ENCODE results near the gene ASPHD2.

DNA sequence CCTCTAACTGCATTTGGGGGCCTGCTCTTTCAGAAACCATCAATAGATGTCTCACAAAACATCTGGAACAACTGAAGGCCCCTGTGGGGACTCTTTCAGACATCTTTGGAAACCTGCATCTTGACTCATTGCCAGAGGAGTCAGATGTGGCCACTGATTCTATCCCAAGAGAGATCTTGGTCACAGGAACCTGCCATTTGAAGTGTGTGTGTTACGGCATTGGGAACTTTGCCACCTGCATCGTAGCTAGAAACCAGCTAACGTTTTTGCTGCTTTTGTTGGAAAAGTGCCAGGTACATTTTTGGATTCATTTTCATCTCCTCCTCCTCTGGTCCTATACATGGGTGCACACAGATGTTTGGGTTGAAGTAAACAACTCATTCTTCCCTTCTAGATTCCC is 58.9 kb downstream of the ASPHD2 start:
- TF ChIP-seq TAF1 (IDR thresholded peaks at IDR 0.05; ENCODE audit: borderline replicate concordance, low read depth, low read length) (no peak), YY1 (IDR thresholded peaks at IDR 0.05; ENCODE audit: low read depth) (no peak), TCF12 (IDR thresholded peaks at IDR 0.05) (no peak), POLR2AphosphoS5 (IDR thresholded peaks at IDR 0.05; ENCODE audit: low read depth, low read length) (no peak)
- TF ChIP-seq, protein P1, sequence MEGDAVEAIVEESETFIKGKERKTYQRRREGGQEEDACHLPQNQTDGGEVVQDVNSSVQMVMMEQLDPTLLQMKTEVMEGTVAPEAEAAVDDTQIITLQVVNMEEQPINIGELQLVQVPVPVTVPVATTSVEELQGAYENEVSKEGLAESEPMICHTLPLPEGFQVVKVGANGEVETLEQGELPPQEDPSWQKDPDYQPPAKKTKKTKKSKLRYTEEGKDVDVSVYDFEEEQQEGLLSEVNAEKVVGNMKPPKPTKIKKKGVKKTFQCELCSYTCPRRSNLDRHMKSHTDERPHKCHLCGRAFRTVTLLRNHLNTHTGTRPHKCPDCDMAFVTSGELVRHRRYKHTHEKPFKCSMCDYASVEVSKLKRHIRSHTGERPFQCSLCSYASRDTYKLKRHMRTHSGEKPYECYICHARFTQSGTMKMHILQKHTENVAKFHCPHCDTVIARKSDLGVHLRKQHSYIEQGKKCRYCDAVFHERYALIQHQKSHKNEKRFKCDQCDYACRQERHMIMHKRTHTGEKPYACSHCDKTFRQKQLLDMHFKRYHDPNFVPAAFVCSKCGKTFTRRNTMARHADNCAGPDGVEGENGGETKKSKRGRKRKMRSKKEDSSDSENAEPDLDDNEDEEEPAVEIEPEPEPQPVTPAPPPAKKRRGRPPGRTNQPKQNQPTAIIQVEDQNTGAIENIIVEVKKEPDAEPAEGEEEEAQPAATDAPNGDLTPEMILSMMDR (IDR thresholded peaks at IDR 0.05) = no peak

Measured in SK-N-SH (cell line).